Amniotic stem cell (primary cell): ENCODE data around the gene MRPL30.
A peak's percentile ranks its signal among the peaks of the same experiment; 100 is the strongest.
"Not testable (repeated sequence)": the region's sequence is repeated elsewhere in the genome, so short reads cannot be mapped to it uniquely, and the experiment has no call there.

Experiments
- DNase-seq: peaks from one replicate; lab custom pipeline; 2025; lab: John Stamatoyannopoulos, UW

MRPL30 gene

GRCh38 chr2:99180755-99181623 is at the start of gene MRPL30, which contains the start of gene MITD1:
MRPL30 (plus strand) TSS chr2:99181184; CDS start chr2:99186204, 5,020 bp downstream.
MITD1 (minus strand) TSS chr2:99181058; CDS start chr2:99180981, 77 bp downstream.
- peak; percentile 88 for DNase-seq

GRCh38 chr2:99135044-99135556 is 45.9 kb upstream of the MRPL30 start:
- DNase-seq: not testable (repeated sequence)

GRCh38 chr2:99139003-99139402 is 42.0 kb upstream of the MRPL30 start:
- no peak for DNase-seq

GRCh38 chr2:99140056-99140859 is 40.7 kb upstream of the MRPL30 start:
- no peak for DNase-seq

- peak; percentile 46 for DNase-seq
These were observed 40.2 kb upstream of the MRPL30 start for GRCh38 chr2:99140860-99141109.

- peak; percentile 71 for DNase-seq
These were observed 39.6 kb upstream of the MRPL30 start, which contains the start of gene C2orf15 for GRCh38 chr2:99141110-99142108. C2orf15 (plus strand) TSS chr2:99141707; CDS start chr2:99150559, 8,852 bp downstream.

- no peak for DNase-seq
These were observed 30.3 kb upstream of the MRPL30 start for GRCh38 chr2:99150706-99151105.

- DNase-seq: no peak
These were observed 28.6 kb upstream of the MRPL30 start for GRCh38 chr2:99152199-99152895.

- no peak for DNase-seq
These were observed 26.9 kb upstream of the MRPL30 start for GRCh38 chr2:99153921-99154604.

GRCh38 chr2:99154643-99155536 is 26.1 kb upstream of the MRPL30 start, which contains the start of the genes LIPT1 and TSGA10:
LIPT1 (plus strand) TSS chr2:99154967; CDS start chr2:99161958, 6,991 bp downstream.
TSGA10 (minus strand) TSS chr2:99154942; CDS start chr2:99109439, 45,503 bp downstream.
- peak; percentile 91 for DNase-seq

- no peak for DNase-seq
These were observed 24.1 kb upstream of the MRPL30 start for GRCh38 chr2:99156891-99157290.

- DNase-seq: no peak
These were observed 22.4 kb upstream of the MRPL30 start for GRCh38 chr2:99158599-99158998.

GRCh38 chr2:99159594-99159993 is 21.4 kb upstream of the MRPL30 start:
- DNase-seq: no peak

GRCh38 chr2:99166218-99166617 is 14.8 kb upstream of the MRPL30 start:
- no peak for DNase-seq

GRCh38 chr2:99169534-99169933 is 11.4 kb upstream of the MRPL30 start:
- DNase-seq: no peak

- no peak for DNase-seq
These were observed 9.4 kb upstream of the MRPL30 start for GRCh38 chr2:99171377-99172140.

GRCh38 chr2:99181624-99182000 is 628 bp downstream of the MRPL30 start:
- DNase-seq: no peak

GRCh38 chr2:99183025-99183424 is 2.0 kb downstream of the MRPL30 start:
- no peak for DNase-seq
